ENCODE measurements around the gene ZDHHC19.

GRCh38 chr3:196193133-196193735 is 18.0 kb downstream of the ZDHHC19 start:
- TF ChIP-seq CTCF (IDR thresholded peaks at IDR 0.05) (no peak), POLR2AphosphoS5 (IDR thresholded peaks at IDR 0.05; ENCODE audit: insufficient read depth in 1 of 2, low read depth in 1 of 2) (no peak)

Measured in vagina (tissue), 2 donors.